Ureter (tissue), 1 donor: Measurements from ENCODE around the gene SACS. TPM values are rescaled to one million over a fixed set of nuclear protein-coding genes. Genes with fewer than 3 reads are reported as not detected.
A peak's percentile ranks its signal among the peaks of the same experiment; 100 is the strongest.

ENCODE experiments used
- DNase-seq: peaks from one replicate; pipeline ENCODE4 v3.0.0-alpha.2; 2020; ENCODE audit warnings: low spot score
- total RNA-seq: library from RNA; stranded (reverse); gene quantifications from one replicate; pipeline ENCODE4 v1.2.4, GENCODE V29; 2023
- donor health status: DM: yes; HTN: yes; CAD: no.

Gene SACS, protein sequence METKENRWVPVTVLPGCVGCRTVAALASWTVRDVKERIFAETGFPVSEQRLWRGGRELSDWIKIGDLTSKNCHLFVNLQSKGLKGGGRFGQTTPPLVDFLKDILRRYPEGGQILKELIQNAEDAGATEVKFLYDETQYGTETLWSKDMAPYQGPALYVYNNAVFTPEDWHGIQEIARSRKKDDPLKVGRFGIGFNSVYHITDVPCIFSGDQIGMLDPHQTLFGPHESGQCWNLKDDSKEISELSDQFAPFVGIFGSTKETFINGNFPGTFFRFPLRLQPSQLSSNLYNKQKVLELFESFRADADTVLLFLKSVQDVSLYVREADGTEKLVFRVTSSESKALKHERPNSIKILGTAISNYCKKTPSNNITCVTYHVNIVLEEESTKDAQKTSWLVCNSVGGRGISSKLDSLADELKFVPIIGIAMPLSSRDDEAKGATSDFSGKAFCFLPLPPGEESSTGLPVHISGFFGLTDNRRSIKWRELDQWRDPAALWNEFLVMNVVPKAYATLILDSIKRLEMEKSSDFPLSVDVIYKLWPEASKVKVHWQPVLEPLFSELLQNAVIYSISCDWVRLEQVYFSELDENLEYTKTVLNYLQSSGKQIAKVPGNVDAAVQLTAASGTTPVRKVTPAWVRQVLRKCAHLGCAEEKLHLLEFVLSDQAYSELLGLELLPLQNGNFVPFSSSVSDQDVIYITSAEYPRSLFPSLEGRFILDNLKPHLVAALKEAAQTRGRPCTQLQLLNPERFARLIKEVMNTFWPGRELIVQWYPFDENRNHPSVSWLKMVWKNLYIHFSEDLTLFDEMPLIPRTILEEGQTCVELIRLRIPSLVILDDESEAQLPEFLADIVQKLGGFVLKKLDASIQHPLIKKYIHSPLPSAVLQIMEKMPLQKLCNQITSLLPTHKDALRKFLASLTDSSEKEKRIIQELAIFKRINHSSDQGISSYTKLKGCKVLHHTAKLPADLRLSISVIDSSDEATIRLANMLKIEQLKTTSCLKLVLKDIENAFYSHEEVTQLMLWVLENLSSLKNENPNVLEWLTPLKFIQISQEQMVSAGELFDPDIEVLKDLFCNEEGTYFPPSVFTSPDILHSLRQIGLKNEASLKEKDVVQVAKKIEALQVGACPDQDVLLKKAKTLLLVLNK (N-terminal part only)
- total RNA-seq, result 16.2 TPM

DNA sequence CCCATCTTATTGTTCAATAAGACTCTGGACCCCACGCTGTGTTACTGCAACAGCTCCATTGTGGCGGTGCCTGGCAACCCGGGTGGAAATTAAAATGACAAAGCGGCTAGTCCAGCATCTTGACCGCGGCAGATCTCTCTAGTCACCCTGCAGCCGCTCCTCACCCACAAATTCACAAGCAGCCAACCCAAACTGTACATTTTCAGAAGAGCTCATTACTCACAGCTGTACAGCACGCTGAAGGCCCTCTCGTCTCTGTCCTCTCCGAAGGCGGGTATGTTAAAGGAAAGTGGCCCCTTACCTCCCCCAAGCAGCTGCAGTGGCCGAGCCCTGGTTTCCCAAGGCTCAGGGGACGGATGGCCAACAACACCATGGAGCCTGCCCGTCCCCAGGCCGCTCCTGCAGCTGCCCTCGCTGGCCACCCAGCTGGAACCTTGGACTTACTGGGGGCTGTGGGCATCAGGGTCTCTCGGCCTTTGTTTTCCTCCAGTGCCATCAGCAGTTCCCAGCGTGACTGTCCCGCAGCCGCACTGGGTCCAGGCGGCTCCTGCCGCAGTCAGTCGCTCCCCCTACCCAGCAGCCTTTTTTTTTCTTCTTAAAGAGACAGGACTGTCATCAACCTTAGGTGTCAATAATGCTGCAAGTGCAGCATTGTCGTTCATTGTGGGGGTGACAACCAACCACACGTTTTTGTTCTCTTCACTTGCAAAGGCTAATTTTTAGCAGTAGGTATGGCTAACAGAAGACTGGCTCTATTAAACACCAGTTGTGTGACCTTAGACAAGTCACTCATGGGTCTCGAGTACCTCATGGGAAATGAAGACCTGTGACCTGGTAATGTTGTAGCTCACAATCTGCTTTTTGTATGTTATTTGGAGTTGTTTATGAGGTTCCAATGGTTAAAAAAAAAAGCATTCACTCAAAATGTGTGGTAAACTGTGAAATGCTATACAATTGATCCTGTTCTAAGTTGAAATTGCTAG is at the start of gene SACS:
SACS (minus strand) TSS at position 532 of the 983 bp plus-strand sequence. CDS start 22,463 bp downstream, outside the sequence.
- no peak for DNase-seq

DNA sequence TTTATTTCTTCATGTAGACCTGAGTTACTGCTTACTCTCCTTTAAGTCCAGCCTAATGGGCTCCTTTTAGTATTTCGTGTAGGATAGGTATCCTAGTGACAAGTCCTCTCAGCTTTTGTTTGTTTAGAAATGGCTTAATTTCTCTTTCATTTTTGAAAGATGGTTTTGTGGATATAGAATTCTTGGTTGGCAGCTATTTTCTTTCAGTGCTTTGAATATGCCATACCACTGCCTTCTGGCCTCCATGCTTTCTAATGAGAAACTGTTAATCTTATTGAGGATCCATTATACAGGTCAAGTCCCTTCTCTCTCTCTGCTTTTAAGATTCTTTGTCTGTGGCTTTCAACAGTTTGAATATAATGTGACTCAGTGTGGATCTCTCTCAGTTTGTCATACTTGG is 46.8 kb upstream of the SACS start:
- DNase-seq, result no peak

DNA sequence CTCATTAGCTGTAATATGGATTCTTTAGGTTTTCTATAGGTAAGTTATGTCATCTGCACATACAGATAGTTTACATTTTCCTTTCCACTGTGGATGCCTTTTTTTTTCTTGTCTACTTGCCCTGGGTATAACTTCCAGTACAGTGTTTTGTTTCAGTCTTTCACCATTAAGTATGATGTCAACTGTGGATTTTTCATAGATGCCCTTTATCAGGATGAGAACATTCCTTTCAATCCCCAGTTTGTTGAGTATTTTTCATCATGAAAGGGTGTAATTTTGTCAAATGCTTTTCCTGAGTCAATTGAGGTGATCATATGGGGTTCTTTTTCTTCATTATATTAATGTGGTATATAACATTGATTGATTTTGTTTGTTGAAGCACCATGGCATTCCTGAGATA is 43.6 kb upstream of the SACS start:
- no peak for DNase-seq

DNA sequence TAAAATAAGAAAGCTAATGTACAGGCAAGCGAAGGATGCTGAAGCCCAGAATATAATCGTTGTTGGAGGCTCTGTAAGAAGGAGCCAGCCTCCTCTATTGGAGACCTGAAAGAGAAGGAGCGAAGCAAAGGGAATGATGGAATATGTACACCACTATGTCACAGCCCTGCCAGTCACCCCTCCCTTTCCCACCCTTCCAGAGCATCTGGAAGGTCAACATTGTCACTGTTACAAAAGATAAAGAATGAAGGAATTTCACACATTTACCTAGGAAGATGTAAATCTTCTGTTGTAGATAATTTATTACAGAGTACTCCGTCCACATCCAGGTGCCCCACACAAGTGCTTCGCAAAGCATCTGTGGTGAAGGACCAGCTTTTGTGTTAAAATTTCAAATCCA is 39.7 kb upstream of the SACS start:
- no peak for DNase-seq

DNA sequence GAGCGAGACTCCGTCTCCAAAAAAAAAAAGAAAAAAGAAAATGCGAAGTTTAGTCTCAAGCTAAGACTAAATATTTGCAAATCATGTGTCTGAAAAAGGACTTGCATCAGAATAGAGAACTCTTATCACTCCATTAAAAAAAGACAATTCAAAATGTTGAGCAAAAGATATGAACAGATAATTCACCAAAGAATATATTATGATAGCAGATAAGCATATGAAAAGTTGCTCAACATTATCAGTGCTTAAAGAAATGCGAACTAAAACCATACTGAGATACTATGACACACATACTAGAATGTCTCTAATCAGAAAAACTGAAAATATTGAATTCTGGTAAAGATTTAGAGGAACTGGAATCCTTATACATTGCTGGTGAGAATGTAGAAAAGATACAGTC is 38.7 kb upstream of the SACS start:
- no peak for DNase-seq

DNA sequence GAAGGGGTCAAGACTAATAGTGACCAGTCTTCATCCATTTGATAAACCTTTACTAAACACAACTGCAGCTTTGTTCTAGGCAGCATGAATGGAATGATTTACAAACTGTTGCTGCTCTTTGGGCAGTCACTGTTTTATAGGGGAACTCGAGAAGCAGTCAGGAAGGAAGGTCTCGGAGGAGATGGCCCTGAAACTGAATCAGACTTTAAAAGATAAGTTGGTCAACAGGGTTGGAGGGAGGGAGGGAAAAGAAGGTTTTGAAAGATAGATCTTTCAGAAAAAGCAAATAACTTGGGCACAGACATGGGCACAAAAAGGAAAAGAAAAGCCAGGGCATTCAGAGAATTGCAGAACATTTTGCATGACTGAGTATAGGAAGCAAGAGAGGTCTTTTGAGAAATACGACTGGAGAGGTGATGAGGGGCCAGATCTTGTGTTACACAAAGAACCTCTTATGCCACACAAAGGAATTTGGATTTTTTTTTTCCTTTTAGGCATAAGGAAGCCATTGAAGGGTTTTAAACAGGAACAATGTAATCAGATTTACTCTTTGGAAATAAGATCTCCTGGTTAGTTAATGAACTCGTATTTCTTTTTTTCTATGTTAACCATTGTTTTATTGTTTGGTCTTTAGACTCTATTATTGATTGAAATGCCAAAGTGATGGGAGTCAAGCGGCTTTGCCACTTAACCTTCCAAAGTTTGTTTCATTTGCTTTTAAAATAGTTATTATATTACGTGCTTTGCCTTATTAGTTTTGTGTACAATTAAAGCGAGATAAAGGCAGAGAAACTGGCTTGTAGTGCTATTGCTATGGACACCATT is 37.5 kb upstream of the SACS start:
- DNase-seq, result no peak

DNA sequence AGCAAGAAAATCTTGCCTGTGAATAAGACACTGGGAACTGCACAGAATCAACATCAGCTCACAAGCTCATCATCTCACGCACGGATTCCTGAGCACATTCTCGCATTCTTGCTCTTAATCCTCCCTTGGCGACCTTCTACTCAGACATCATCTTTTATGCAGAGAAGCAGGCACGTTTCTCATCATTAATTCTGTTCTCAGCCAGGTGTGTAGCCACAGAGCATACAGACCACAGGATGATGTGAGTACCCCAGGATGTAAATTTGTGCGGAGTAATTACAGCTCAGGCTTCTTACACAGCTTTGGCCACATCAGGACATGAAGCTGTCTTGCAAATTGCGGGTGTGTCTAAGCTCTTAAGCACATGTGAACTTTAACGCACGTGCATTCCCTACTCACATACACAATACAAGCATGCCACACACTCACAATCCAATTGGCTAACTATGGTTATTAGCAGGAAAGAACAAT is 36.5 kb upstream of the SACS start:
- no peak for DNase-seq

DNA sequence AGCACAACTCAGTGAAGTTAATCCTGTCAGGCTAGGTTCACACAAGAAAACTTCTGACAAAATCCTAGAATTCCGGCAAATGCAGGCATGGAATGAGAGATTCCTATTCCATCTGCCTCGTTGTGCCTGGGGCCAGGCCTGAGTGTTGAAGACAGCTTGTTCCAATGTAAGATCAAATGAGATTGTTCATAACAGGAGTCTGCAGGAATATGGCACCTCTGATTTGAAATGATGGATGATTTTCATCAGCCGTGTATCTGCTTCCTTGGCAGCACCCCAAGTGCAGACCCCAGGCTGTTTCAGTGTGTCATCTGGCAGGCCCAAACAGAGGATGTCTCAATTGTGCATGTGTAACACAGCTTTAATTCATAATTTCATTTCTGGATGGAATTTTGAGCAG is 35.3 kb upstream of the SACS start:
- no peak for DNase-seq

DNA sequence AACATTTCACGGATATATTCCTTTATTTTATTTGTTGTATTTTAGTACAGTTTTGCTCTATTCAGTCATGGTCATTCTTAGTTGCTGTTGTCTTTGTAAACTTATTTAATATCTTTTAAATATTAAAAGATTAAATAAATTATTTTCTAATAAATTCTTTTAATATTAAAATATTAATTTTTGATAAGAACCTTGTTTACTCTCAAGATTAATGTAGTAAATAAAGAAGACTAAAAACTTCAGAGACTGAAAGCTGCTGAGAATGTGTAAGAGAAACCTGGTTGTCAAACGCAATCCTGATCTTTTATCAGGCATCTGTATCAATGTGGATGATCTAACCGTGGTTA is 34.4 kb upstream of the SACS start:
- no peak for DNase-seq

DNA sequence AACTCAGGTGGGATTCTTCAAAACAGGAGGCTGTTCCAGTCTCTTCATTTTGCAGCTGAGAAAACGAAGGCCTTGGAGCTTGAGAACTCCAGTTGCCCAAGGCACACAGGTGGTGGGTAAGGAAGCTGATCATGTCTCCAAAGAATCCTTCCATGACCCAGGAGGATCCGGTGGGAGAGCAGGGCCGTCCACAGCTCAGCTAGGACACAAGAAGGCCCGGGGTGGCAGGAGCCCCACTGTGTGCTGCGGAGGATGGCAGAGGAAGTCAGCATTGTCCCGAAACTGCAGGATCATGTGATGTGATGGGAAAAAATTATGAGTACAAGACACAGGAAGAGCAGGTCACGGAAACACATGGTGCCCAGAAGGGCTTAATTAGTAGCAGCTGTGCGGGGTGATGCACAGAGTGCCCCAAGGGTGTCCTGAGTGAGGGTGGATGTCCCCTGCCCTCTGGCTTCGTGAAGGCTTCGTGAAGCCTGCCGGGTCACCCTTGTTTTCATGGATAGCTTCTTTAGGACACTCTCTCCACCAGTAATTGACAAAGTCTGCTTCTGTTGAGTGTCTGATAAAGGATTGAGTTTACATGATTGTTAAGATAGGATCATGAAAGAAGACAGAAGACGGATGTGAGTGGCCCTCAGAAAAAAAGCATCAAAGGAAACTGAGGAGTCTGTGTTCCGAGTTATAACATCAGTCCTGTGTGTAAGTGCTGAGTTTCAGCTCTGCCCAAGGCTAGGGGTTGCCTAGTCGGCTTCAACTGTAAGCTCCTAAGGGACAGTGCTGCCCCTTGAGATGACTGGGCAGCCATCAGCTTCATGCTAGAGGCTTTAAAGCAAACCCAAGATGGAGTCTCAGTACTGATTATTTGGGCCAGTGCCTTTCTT is 33.8 kb upstream of the SACS start:
- DNase-seq, result no peak

DNA sequence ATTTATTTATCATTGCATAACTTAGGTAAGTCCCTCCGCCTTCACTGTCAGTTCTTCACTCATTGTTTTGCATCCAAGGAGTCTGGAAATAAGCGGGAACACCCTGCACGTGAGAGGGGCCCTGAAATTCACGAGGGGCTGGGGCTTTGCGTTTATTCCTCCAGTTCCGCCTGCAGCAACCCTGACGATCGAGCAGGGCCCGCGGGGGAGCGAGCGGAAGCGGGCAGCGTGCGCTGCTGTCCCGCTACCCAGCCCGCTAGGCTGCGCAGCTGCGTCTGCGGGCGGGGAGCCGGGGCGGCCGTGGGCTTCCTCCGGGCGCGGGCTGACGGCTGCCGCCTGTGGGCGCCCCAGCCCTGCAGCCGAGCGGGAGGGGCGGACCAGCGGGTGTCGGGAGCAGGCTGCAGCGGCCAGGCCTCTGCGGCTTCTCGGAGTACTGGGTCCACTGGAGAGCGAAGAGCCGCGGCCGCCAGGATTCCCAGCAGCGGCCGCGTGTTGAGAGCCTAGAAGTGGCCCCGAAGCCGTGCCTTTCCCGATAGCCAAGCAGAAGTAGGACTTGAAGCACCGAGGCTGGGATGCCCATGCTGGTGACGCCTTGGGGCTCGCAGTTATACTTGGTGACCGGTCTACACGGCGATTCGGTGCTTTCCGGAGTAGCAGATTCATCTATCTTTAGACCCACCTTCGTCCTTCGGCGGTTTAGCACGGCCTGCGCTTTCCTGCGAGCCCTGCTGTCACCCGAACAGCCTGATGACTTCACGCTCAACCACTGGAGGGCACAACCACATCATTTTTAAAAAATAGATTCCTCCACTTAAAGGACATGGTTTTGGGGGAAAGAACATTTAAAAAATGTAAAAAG is 32.9 kb upstream of the SACS start:
- DNase-seq, result peak; percentile 80

DNA sequence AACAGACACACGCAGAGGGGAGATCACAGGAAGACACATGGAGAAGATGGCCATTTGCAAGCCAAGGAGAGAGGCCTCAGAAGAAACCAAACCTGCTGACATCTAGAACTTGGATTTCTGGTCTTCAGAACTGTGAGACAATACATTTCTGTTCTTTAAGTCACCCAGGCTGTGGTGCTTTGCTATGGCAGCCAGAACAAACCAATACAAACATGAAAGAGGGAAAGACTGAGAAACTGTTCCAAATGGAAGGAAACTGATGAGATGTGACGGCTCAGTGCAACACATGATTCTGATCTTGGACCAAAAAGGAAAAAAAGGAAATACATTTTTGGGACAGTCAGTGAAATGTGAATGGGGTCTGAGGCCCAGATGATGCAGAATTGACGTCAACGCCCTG is 30.2 kb upstream of the SACS start:
- DNase-seq, result no peak

DNA sequence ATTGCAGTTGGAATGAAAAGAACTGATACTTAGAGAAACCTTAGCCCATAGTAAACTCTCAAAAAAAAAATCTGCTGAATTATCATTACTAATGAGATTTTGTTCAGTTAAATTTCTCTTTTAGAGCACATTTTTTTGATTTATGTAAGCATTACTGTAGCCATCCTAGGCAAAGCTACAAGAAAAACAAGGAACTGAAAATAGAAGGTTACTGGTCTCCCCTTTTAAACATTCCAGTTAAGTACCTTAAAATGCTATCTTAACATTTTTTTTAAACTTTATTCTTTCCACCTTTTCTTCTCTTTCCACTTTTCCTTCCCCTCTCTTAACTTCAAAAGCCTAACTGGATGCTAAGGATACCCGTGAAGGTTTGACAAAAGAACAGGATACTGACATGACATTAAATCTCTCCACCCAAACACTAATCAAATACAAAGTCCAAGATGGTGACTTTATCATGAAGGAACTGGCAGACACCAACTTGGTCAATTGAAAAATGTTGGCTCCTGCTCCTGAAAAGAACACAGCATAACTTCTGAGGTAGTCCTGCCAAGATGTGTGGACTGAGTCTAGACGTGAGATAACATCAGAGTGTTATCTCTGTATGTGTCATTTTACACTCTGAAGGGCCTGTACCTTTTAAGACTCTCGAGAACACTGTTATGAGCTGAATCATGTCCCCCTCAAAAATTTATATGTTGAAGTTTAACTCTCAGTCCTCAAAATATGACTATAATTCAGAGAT is 29.5 kb upstream of the SACS start:
- no peak for DNase-seq

DNA sequence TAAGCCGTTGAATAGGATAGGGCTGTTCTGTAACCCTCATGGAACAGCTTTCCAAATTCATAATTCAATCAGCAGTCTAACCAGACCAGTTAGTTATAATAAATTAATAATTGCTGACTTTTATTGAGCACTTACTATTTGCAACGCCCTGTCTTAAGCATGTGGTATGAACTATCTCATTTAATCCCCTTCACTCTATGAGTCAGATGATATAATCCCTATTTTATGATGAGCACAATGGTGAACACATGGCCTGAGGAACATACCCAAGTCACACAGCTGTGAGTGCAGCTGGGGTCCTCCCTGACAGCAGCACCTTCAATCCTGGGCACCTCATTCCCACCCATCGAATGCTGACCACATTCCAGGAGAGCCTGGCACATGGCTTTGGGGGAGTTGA is 28.0 kb upstream of the SACS start:
- no peak for DNase-seq

DNA sequence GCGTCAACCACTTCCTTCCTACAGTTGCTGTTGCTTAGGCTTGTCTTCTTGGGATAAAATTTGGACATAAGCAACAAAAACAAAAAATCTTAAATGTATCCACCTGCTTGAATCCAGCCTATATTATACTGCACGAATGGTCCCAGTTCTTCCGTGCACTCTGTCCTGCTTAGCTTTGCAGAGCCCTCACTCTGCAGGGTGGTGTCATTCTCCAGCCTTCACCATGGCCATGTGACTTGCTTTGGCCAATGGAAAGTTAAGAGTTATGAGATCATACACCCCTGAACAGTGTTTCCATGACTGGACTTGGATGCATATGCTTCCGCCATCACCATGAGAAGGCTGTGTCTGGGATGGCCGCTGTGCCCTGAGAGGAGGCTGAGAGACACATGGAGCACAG is 27.4 kb upstream of the SACS start:
- no peak for DNase-seq

DNA sequence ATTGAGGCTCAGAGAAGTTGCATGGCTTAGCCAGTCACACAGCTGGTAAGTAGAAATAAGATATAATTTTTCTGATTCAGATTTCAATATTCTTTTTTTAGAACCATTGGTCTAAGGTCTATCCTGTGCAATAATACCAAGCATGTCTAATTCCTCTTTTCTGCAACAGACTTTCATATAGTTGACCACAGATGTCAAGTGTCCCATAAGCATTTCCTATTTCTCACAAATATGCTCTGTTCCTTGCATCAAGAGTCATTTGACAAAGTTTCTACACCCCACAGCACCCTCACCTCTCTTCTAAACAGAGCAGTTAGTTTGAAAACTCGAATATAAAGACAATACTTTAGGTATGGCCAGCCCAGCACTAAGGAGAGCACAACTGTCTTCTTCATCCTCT is 26.8 kb upstream of the SACS start:
- no peak for DNase-seq

DNA sequence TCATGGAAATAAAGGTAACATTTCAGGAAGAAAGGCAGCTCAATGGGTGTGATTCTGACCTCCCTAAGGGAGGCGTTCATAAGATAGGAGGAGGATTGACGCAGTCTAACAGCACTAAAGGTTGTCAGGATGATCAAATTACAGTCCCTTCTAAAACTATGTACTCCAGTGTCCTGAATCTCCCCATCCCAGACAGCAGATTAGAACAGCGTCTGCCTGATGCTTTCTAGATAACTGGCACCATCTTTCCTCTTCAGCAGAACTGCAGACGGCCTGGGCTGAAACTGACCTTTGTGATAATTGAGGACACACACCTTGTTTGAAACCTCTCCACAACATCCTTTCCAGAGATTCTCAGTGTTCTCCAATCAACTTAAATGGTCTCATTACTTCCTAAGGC is 25.5 kb upstream of the SACS start:
- no peak for DNase-seq
